H9 (cell line): Measurements from ENCODE around the gene JAG1. TPM values are rescaled to one million over a fixed set of nuclear protein-coding genes. Genes with fewer than 3 reads are reported as not detected.

Experiments
- DNase-seq: peaks from one replicate; pipeline ENCODE4 v3.0.0-alpha.2; 2017
- H2AFZ ChIP-seq: one replicate; pipeline ENCODE4 v1.6.1; 2013; ENCODE audit warnings: mild to moderate bottlenecking, low read length, control low read depth, moderate library complexity
- H2AK5ac ChIP-seq: 2 replicates; pipeline ENCODE4 v1.6.1; 2013; ENCODE audit warnings: low read length, control low read depth, mixed read lengths; ENCODE audit not compliant: insufficient read length
- H2BK120ac ChIP-seq: one replicate; pipeline ENCODE4 v1.6.1; 2013; ENCODE audit warnings: low read depth, mild to moderate bottlenecking, low read length, control low read depth, inconsistent platforms; ENCODE audit not compliant: poor library complexity, severe bottlenecking
- H2BK12ac ChIP-seq: 2 replicates; pipeline ENCODE4 v1.6.1; 2013; ENCODE audit warnings: low read length, control low read depth, mixed read lengths, low read depth; ENCODE audit not compliant: insufficient read length
- H2BK15ac ChIP-seq: 2 replicates; pipeline ENCODE4 v1.6.1; 2013; ENCODE audit warnings: low read depth, low read length, control low read depth
- H2BK20ac ChIP-seq: one replicate; pipeline ENCODE4 v1.6.1; 2013; ENCODE audit warnings: low read depth, mild to moderate bottlenecking, low read length, control low read depth, inconsistent platforms; ENCODE audit not compliant: poor library complexity, severe bottlenecking
- H2BK5ac ChIP-seq: 2 replicates; pipeline ENCODE4 v1.6.1; 2013; ENCODE audit warnings: low read length, control low read depth, mixed read lengths; ENCODE audit not compliant: insufficient read length
- H3K14ac ChIP-seq: 2 replicates; pipeline ENCODE4 v1.6.1; 2013; ENCODE audit warnings: low read length, control low read depth; ENCODE audit not compliant: insufficient read depth
- H3K18ac ChIP-seq: 2 replicates; pipeline ENCODE4 v1.6.1; 2013; ENCODE audit warnings: low read depth, mild to moderate bottlenecking, mixed read lengths, low read length, control low read depth; ENCODE audit not compliant: insufficient read length
- H3K23ac ChIP-seq: 2 replicates; pipeline ENCODE4 v1.6.1; 2013; ENCODE audit warnings: low read length, control low read depth, mixed read lengths, low read depth; ENCODE audit not compliant: insufficient read length
- H3K23me2 ChIP-seq: 2 replicates; pipeline ENCODE4 v1.6.1; 2013; ENCODE audit warnings: low read depth, mild to moderate bottlenecking, mixed read lengths, low read length, control low read depth; ENCODE audit not compliant: insufficient read length, poor library complexity, severe bottlenecking
- H3K27ac ChIP-seq: 2 replicates; pipeline ENCODE4 v1.5.1; 2013; ENCODE audit warnings: low read length, control low read depth, mixed read lengths, low read depth; ENCODE audit not compliant: insufficient read length
- H3K27me3 ChIP-seq: 2 replicates; pipeline ENCODE4 v1.6.1; 2013; ENCODE audit warnings: low read length, control low read depth, inconsistent platforms; ENCODE audit not compliant: insufficient read depth
- H3K4ac ChIP-seq: 2 replicates; pipeline ENCODE4 v1.6.1; 2013; ENCODE audit warnings: low read depth, mild to moderate bottlenecking, control low read depth, inconsistent platforms, low read length, moderate library complexity
- H3K4me1 ChIP-seq: 2 replicates; pipeline ENCODE4 v1.6.1; 2013; ENCODE audit warnings: low read length, control low read depth, inconsistent platforms; ENCODE audit not compliant: insufficient read depth
- H3K4me2 ChIP-seq: 2 replicates; pipeline ENCODE4 v1.6.1; 2013; ENCODE audit warnings: low read length, control low read depth, mixed read lengths; ENCODE audit not compliant: insufficient read length, insufficient read depth
- H3K56ac ChIP-seq: 2 replicates; pipeline ENCODE4 v1.6.1; 2013; ENCODE audit warnings: low read depth, mild to moderate bottlenecking, mixed read lengths, low read length, control low read depth; ENCODE audit not compliant: insufficient read length
- H3K79me1 ChIP-seq: 2 replicates; pipeline ENCODE4 v1.6.1; 2013; ENCODE audit warnings: low read depth, mild to moderate bottlenecking, moderate library complexity, low read length, control low read depth, inconsistent platforms; ENCODE audit not compliant: insufficient read depth, poor library complexity, severe bottlenecking
- H3K79me2 ChIP-seq: 2 replicates; pipeline ENCODE4 v1.6.1; 2013; ENCODE audit warnings: low read length, control low read depth, inconsistent platforms; ENCODE audit not compliant: insufficient read depth
- H3K9ac ChIP-seq: 2 replicates; pipeline ENCODE4 v1.6.1; 2013; ENCODE audit warnings: low read length, control low read depth, mixed read lengths; ENCODE audit not compliant: insufficient read length; ENCODE audit errors: extremely low read depth
- H3K9me3 ChIP-seq: one replicate; pipeline ENCODE4 v1.6.1; 2013; ENCODE audit warnings: low read depth, low read length, inconsistent platforms; ENCODE audit not compliant: control insufficient read depth
- H3T11ph ChIP-seq: one replicate; pipeline ENCODE4 v1.6.1; 2013; ENCODE audit warnings: mild to moderate bottlenecking, low read length, control low read depth, inconsistent platforms
- H4K20me1 ChIP-seq: one replicate; pipeline ENCODE4 v1.6.1; 2013; ENCODE audit not compliant: control insufficient read depth, insufficient read length, insufficient read depth
- H4K5ac ChIP-seq: 2 replicates; pipeline ENCODE4 v1.6.1; 2013; ENCODE audit warnings: low read depth, mild to moderate bottlenecking, mixed read lengths, low read length, control low read depth; ENCODE audit not compliant: insufficient read length
- H4K8ac ChIP-seq: replicated peaks from 2 replicates; pipeline ENCODE4 v1.6.1; 2013; ENCODE audit warnings: low read length, control low read depth, mixed read lengths, low read depth; ENCODE audit not compliant: insufficient read length
- H4K91ac ChIP-seq: 2 replicates; pipeline ENCODE4 v1.6.1; 2013; ENCODE audit warnings: low read depth, mild to moderate bottlenecking, moderate library complexity, mixed read lengths, low read length, control low read depth; ENCODE audit not compliant: insufficient read length
- H3K27ac Mint-ChIP-seq, 3 experiments: 2 replicates in 2 of 3; 3 replicates in 1 of 3; pipeline ENCODE4 v1.8.0; 2020 to 2021; ENCODE audit warnings: mixed read lengths in 3 of 3, mild to moderate bottlenecking in 1 of 3, moderate library complexity in 1 of 3
- H3K27me3 Mint-ChIP-seq: 2 replicates; pipeline ENCODE4 v1.8.0; 2021; ENCODE audit warnings: low read depth, mild to moderate bottlenecking, moderate library complexity, mixed read lengths
- H3K36me3 Mint-ChIP-seq, 3 experiments: 2 replicates in 2 of 3; 3 replicates in 1 of 3; pipeline ENCODE4 v1.8.0; 2020 to 2021; ENCODE audit warnings: low read depth in 3 of 3, mixed read lengths in 3 of 3; ENCODE audit not compliant: insufficient read depth in 1 of 3
- H3K4me1 Mint-ChIP-seq, 2 experiments: 2 replicates each; pipeline ENCODE4 v1.8.0; 2020; ENCODE audit warnings: mixed read lengths in 2 of 2
- H3K4me3 Mint-ChIP-seq, 2 experiments: 2 replicates in 1 of 2; 3 replicates in 1 of 2; pipeline ENCODE4 v1.8.0; 2020 to 2021; ENCODE audit warnings: mild to moderate bottlenecking in 2 of 2, mixed read lengths in 2 of 2, moderate library complexity in 1 of 2
- H3K9me3 Mint-ChIP-seq, 2 experiments: 2 replicates in 1 of 2; 3 replicates in 1 of 2; pipeline ENCODE4 v1.8.0; 2020; ENCODE audit warnings: mild to moderate bottlenecking in 2 of 2, mixed read lengths in 2 of 2, moderate library complexity in 1 of 2
- WGBS: extraction: QIAGEN DNeasy Blood & Tissue Kit; methylation state at CpG from one replicate; pipeline ENCODE4 v1.1.7; 2013; ENCODE audit warnings: missing lambda C conversion rate, low lambda C conversion rate, mixed read lengths; ENCODE audit not compliant: insufficient read length; ENCODE audit errors: extremely low coverage; 5-methylcytosine and 5-hydroxymethylcytosine counted together
- total RNA-seq: library from RNA; stranded (reverse); gene quantifications from 2 replicates; pipeline ENCODE4 v1.2.1, GENCODE V29; 2021
- TF ChIP-seq, protein P1 (sequence below): fragments of 200-600 bp; sonication (generic); conservative IDR thresholded peaks from 3 replicates; pipeline ENCODE4 v1.8.0; 2021; ENCODE audit warnings: antibody characterized with exemption, mild to moderate bottlenecking

JAG1 gene
- total RNA-seq, 1 experiment from 2014 or later: 58.1 TPM

GRCh38 chr20:10597637-10598036 is 76.2 kb downstream of the JAG1 start:
- Histone ChIP-seq H3K14ac (no peak overlapping the region), H4K8ac (no peak overlapping the region), H3K79me1 (no peaks in the 10 kb centered on the region), H2BK5ac (no peak overlapping the region), H3K18ac (no peak overlapping the region), H3K4me2 (no peak overlapping the region), H4K5ac (no peak overlapping the region), H2BK120ac (no peak overlapping the region), H3K9ac (no peak overlapping the region), H2BK20ac (no peak overlapping the region), H3K56ac (no peak overlapping the region), H3K23ac (no peak overlapping the region), H2BK15ac (no peak overlapping the region), H3K4me1 (no peaks in the 10 kb centered on the region), H3K27ac (no peak overlapping the region), H3K23me2 (no peaks in the 10 kb centered on the region), H2AFZ (no peak overlapping the region), H3K79me2 (no peaks in the 10 kb centered on the region), H3K27me3 (no peaks in the 10 kb centered on the region), H4K91ac (no peak overlapping the region), H2BK12ac (no peak overlapping the region), H3T11ph (no peak overlapping the region), H3K9me3 (no peaks in the 10 kb centered on the region), H4K20me1 (no peaks in the 10 kb centered on the region), H3K4ac (no peak overlapping the region), H2AK5ac (no peak overlapping the region)
- TF ChIP-seq, protein P1, sequence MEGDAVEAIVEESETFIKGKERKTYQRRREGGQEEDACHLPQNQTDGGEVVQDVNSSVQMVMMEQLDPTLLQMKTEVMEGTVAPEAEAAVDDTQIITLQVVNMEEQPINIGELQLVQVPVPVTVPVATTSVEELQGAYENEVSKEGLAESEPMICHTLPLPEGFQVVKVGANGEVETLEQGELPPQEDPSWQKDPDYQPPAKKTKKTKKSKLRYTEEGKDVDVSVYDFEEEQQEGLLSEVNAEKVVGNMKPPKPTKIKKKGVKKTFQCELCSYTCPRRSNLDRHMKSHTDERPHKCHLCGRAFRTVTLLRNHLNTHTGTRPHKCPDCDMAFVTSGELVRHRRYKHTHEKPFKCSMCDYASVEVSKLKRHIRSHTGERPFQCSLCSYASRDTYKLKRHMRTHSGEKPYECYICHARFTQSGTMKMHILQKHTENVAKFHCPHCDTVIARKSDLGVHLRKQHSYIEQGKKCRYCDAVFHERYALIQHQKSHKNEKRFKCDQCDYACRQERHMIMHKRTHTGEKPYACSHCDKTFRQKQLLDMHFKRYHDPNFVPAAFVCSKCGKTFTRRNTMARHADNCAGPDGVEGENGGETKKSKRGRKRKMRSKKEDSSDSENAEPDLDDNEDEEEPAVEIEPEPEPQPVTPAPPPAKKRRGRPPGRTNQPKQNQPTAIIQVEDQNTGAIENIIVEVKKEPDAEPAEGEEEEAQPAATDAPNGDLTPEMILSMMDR: no peak
- H3K9me3 Mint-ChIP-seq: no peaks in the 10 kb centered on the region
- no peak overlapping the region for H3K4me3 Mint-ChIP-seq
- no peak overlapping the region for H3K27ac Mint-ChIP-seq
- no CpG with 5 or more reads among the region's 1 CpG for WGBS
- H3K36me3 Mint-ChIP-seq: peaks cover 1 to 4% (median 3%) of the 10 kb centered on the region in 3 experiments; a peak in 4 of 7 replicates
- DNase-seq: no peak
- H3K4me1 Mint-ChIP-seq: peaks cover 12 to 19% of the 10 kb centered on the region in 2 experiments
- H3K27me3 Mint-ChIP-seq: no peaks in the 10 kb centered on the region
